BJ (cell line): ENCODE measurements around the gene ADGRE3. TPM values are rescaled to one million over a fixed set of nuclear protein-coding genes. Genes with fewer than 3 reads are reported as not detected.
"Not testable (repeated sequence)": the region's sequence is repeated elsewhere in the genome, so short reads cannot be mapped to it uniquely, and the experiment has no call there.

Source experiments
- CTCF ChIA-PET: fragments of 350-600 bp; formaldehyde crosslinking; extraction: SDS; loops from one replicate; lab custom pipeline; 2021; ENCODE audit warnings: antibody characterized with exemption, inconsistent platforms; lab: Yijun Ruan, JAX
- POLR2A ChIA-PET: fragments of 300-600 bp; sonication (Branson Sonifier 250); formaldehyde crosslinking; extraction: SDS; loops from one replicate; lab custom pipeline; 2021; ENCODE audit warnings: antibody characterized with exemption; lab: Charles Lee
- DNase-seq: peaks from one replicate; pipeline ENCODE4 v3.0.0-alpha.2; 2011; ENCODE audit warnings: low read depth
- H3K27me3 ChIP-seq: 2 replicates; pipeline ENCODE4 v1.6.0; 2011; ENCODE audit warnings: low read length; ENCODE audit not compliant: control insufficient read depth, insufficient read depth
- H3K36me3 ChIP-seq: 2 replicates; pipeline ENCODE4 v1.5.1; 2011; ENCODE audit warnings: low read length; ENCODE audit not compliant: control insufficient read depth, insufficient read depth
- H3K4me3 ChIP-seq: 2 replicates; pipeline ENCODE4 v1.5.1; 2011; ENCODE audit warnings: low read depth, mild to moderate bottlenecking, control low read depth, low read length
- CTCF ChIP-seq: IDR thresholded peaks from 2 replicates; pipeline ENCODE4 v1.5.1; 2011; ENCODE audit warnings: low read depth, mild to moderate bottlenecking, control low read depth, inconsistent platforms, low read length, moderate library complexity; ENCODE audit not compliant: insufficient read depth
- polyA plus RNA-seq: library from polyadenylated mRNA; depleted of rRNA; stranded (reverse); fragments of >200 nt; gene quantifications from 2 replicates; pipeline ENCODE4 v1.2.3, GENCODE V29; 2011

Gene ADGRE3
- polyA plus RNA-seq, 1 experiment = not detected

- no peak for DNase-seq
- ChIA-PET CTCF (no interaction called here), POLR2A (no interaction called here)
Observed at GRCh38 chr19:14639536-14640277, 34.9 kb downstream of the ADGRE3 start.

DNA sequence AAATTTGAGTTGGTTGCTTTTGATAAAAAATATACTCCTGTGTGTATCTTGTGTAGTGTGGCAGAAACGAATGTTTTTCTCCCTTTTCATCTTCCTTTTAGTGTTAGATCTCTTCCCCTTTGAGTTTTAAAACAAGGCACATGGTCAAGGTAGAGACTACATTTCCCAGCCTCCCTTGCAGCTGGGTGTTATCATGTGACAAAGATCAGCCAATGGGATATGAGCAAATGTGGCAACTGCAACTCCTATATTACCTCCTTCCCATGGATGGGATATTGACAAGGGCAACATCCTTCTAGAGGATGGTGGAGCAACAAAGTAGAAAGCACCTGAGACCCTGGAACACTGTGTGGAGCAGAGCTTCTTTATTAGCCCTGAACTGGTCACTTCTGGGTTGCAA lies 42.4 kb downstream of the ADGRE3 start:
- H3K4me3 ChIP-seq = no peak overlapping the region
- ChIA-PET POLR2A (no interaction called here), CTCF (no interaction called here)
- TF ChIP-seq CTCF = no peak
- DNase-seq = no peak
- no peaks in the 10 kb centered on the region for H3K27me3 ChIP-seq
- no peaks in the 10 kb centered on the region for H3K36me3 ChIP-seq

More at GRCh38 chr19:14639536-14640277, 34.9 kb downstream of the ADGRE3 start:
- H3K27me3 ChIP-seq = no peaks in the 10 kb centered on the region
- no peak overlapping the region for H3K4me3 ChIP-seq
- no peak for TF ChIP-seq CTCF
- H3K36me3 ChIP-seq = no peaks in the 10 kb centered on the region

- CTCF ChIA-PET = no interaction called here
- POLR2A ChIA-PET = no interaction called here
- DNase-seq = no peak
- H3K27me3 ChIP-seq = no peaks in the 10 kb centered on the region
- H3K4me3 ChIP-seq = no peak overlapping the region
- no peaks in the 10 kb centered on the region for H3K36me3 ChIP-seq
- TF ChIP-seq CTCF = no peak
Observed at GRCh38 chr19:14629557-14629956, 45.1 kb downstream of the ADGRE3 start.

GRCh38 chr19:14624491-14624890 lies 50.2 kb downstream of the ADGRE3 start:
- POLR2A ChIA-PET, DNase-seq, H3K36me3 ChIP-seq, H3K27me3 ChIP-seq, CTCF ChIA-PET, H3K4me3 ChIP-seq: not testable (repeated sequence)

DNA sequence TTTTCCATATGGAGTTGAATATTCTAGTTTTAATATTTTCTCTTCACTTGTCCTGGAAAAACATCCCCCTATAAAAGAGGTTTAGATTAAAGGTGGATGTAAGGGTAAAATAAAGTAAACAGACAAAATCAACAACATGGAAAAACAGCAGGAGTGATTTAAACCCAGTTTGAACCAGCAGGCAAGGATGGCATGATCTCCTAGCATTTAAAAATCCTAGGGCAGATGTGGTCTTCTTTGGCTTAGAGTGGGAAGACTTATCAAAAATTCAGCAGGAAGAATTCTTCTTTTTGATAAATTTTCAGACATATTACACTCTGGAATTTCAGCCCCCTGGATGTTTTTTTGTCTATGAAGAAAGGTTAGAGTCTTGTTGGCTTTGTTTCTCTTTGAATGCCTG lies 55.2 kb downstream of the ADGRE3 start:
- ChIA-PET POLR2A (no interaction called here), CTCF (no interaction called here)
- H3K4me3 ChIP-seq = no peak overlapping the region
- no peak for TF ChIP-seq CTCF
- DNase-seq = no peak
- H3K27me3 ChIP-seq = no peaks in the 10 kb centered on the region
- H3K36me3 ChIP-seq = no peaks in the 10 kb centered on the region

DNA sequence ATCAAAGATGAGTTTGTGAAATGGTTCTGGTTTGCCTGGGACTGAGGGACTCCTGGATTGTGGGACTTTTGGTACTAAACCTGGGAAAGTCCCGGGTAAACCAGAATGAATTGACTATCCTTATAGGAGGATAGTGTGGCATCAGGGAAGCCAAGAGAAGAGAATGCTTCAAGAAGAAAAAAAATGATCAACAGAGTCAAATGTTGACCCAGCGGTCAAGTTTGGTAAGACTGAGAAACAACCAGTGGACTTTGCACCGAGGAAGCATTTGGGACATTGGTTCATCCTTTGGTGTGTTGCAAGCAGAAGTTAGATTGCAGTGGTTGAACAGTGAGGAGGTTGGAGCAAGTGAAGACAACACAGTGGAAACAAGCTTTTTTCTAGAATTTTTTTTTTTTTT lies 58.2 kb downstream of the ADGRE3 start:
- ChIA-PET CTCF (no interaction called here), POLR2A (no interaction called here)
- TF ChIP-seq CTCF = no peak
- Histone ChIP-seq H3K36me3 (no peaks in the 10 kb centered on the region), H3K27me3 (no peaks in the 10 kb centered on the region), H3K4me3 (no peak overlapping the region)
- no peak for DNase-seq
